SJSA1 (cell line): ENCODE data around the gene LSM6. TPM values are rescaled to one million over a fixed set of nuclear protein-coding genes. Genes with fewer than 3 reads are reported as not detected.
A peak's percentile ranks its signal among the peaks of the same experiment; 100 is the strongest.

Source experiments
- DNase-seq, 2 experiments: peaks; one replicate each; pipeline ENCODE4 v3.0.0-alpha.2; 2015 to 2020; ENCODE audit warnings: low spot score in 2 of 2, low read depth in 1 of 2
- H3K27ac ChIP-seq: fragments of 250-450 bp; sonication (Bioruptor Pico); 2 replicates; pipeline ENCODE4 v1.5.1; 2020; ENCODE audit warnings: mild to moderate bottlenecking, moderate library complexity
- H3K27me3 ChIP-seq: fragments of 250-450 bp; sonication (Bioruptor Pico); replicated peaks from 2 replicates; pipeline ENCODE4 v1.5.1; 2020; ENCODE audit warnings: mild to moderate bottlenecking, moderate library complexity
- H3K36me3 ChIP-seq: fragments of 250-450 bp; sonication (Bioruptor Pico); 2 replicates; pipeline ENCODE4 v1.5.1; 2020; ENCODE audit warnings: mild to moderate bottlenecking
- H3K4me1 ChIP-seq: fragments of 250-450 bp; sonication (Bioruptor Pico); replicated peaks from 2 replicates; pipeline ENCODE4 v1.6.1; 2021; ENCODE audit warnings: mild to moderate bottlenecking
- H3K4me3 ChIP-seq: fragments of 250-450 bp; sonication (Bioruptor Pico); 2 replicates; pipeline ENCODE4 v1.5.1; 2020; ENCODE audit warnings: mild to moderate bottlenecking
- H3K9me3 ChIP-seq: fragments of 250-450 bp; sonication (Bioruptor Pico); replicated peaks from 2 replicates; pipeline ENCODE4 v1.5.1; 2020; ENCODE audit warnings: mild to moderate bottlenecking
- total RNA-seq: library from RNA; depleted of rRNA; stranded (reverse); fragments of >200 nt; shearing (Covaris generic); gene quantifications from 2 replicates; pipeline ENCODE4 v1.2.3, GENCODE V29; 2014

The LSM6 gene
- total RNA-seq, 1 experiment from 2014 or later: 111 TPM

DNA sequence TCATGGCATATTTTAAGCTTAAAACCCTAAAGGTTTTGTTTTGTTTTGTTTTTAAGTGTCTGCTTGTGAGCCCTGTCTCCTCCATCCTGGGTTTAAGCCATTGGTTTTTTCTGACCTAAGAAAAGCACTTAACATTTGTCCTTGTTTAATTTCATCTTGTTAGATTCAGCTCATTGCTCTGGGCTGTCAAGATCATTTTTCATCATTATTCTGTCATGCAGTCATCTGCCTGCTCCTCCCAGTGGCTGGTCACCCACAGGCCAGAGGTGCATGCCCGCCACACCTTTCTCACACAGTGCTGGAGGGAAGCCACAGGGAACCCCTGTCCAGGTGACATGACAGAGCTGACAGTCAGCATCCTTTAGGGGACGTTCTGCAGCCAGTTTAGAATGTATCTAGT is 27.1 kb downstream of the LSM6 start:
- Histone ChIP-seq H3K4me1 (no peaks in the 10 kb centered on the region), H3K27me3 (no peaks in the 10 kb centered on the region), H3K4me3 (no peak overlapping the region), H3K36me3 (no peaks in the 10 kb centered on the region), H3K27ac (no peak overlapping the region), H3K9me3 (no peaks in the 10 kb centered on the region)
- no peak for DNase-seq

DNA sequence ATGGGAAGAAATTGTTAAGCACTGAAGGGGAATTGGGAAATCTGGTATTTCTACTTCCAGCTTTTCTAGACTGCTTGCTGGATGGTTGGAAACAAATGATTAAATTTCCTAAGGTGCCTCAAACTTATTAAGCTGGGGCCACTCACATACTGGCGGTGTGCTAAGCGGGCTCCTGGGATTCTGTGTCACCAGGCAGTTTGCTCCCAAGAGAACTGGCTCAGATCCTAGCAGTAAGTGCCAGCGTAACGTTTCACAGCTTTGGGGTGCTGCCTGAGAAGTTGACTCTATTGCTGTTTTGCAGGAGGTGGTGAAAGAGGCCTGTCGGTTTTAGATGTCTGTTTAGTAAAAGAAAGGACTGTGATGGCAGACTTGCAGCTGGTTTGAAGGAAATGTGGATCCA is 31.9 kb downstream of the LSM6 start:
- Histone ChIP-seq H3K4me1 (peaks cover 8% of the 10 kb centered on the region), H3K4me3 (no peak overlapping the region), H3K27ac (no peak overlapping the region), H3K9me3 (no peaks in the 10 kb centered on the region), H3K36me3 (no peaks in the 10 kb centered on the region), H3K27me3 (no peaks in the 10 kb centered on the region)
- no peak for DNase-seq

DNA sequence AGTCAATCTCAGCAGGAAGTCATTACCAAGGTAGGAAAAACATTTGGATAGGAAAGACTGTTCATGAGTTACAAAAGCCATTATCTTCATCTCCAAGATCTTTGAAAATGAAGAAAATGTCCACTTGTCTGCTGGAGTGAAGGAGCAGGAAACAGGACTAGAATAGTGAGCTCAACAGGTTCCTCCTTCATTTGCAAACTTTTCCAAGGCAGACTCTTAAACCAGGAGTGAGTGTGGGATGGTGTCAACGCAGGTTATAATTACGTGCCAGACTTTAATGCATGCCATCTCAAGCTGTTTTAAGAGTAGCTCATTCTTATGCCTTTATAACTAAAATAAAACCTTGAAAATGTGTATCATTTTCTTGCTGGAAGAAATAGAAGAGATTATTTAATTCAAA is 35.4 kb downstream of the LSM6 start:
- no peak for DNase-seq
- Histone ChIP-seq H3K27me3 (no peaks in the 10 kb centered on the region), H3K36me3 (no peaks in the 10 kb centered on the region), H3K9me3 (no peaks in the 10 kb centered on the region), H3K27ac (no peak overlapping the region), H3K4me1 (peaks cover 33% of the 10 kb centered on the region), H3K4me3 (no peak overlapping the region)

DNA sequence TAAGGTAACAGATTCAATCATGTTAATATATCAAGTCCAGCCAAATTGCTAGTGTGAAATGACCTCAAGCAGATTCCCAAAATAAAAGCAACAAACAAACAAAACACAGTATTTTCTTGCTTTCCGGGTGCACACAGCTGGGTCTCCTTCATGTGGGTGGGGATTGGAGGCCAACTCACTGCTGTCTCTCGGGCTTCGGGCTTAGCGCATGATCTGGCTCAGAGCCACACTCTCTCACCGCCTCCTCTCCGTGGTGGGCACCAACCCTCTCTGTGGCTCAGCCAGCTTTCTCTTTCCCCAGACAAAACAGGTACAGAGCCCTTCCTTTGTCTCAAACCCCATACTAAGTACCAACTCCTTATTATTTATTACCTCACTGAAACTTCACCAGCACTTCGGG is 35.9 kb downstream of the LSM6 start:
- no peak overlapping the region for H3K4me3 ChIP-seq
- DNase-seq: no peak
- no peaks in the 10 kb centered on the region for H3K27me3 ChIP-seq
- H3K27ac ChIP-seq: no peak overlapping the region
- H3K9me3 ChIP-seq: no peaks in the 10 kb centered on the region
- peaks cover 33% of the 10 kb centered on the region for H3K4me1 ChIP-seq
- H3K36me3 ChIP-seq: no peaks in the 10 kb centered on the region

DNA sequence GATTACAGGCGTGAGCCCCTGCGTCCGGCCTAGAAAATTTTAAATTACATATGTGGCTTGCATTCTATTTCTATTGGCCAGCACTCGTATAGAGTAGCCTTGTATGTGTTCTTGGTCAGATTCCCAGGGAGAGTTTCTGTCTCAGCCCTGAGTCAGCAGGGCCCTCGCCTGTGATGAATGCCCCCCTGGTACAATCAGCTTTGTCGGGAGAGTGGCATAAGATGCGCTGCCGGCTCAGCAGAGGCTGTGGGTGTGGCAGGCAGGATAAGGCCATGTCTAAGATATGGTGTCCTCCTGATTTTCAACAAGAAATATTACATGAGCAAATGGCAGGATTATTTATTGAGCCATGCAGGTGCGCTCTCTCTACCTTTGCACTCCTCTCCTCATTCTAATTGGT is 37.3 kb downstream of the LSM6 start:
- Histone ChIP-seq H3K27ac (peak overlapping the region; percentile 67), H3K4me3 (no peak overlapping the region), H3K9me3 (no peaks in the 10 kb centered on the region), H3K27me3 (no peaks in the 10 kb centered on the region), H3K36me3 (no peaks in the 10 kb centered on the region), H3K4me1 (peaks cover 33% of the 10 kb centered on the region)
- peak; percentile 60 to 76 for DNase-seq

DNA sequence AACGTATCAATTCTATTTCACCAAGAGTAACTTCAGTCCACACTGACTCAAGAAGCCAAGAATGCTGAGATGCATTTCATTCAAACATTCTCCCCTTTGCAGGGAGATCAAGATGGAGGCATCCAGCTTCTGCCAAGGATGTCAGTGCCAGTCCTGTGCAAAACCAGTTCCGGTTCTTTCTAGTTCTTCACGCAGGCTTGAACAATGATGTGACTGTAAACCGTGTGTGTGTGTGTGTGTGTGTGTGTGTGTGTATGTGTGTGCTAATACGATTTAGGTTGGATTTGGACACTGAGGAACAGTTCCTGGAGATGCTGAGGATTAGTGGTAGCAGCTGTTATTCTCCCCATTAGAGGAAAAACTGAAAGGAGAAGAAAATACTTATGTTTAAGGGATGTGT is 38.7 kb downstream of the LSM6 start, which contains the start of gene REELD1:
TSS of gene REELD1 (plus strand) at position 301 of the 400 bp plus-strand sequence. CDS start 2,415 bp downstream, outside the sequence.
- peak within 1 kb of the TSS; percentile 67 for H3K27ac ChIP-seq
- no peak within 1 kb of the TSS for H3K4me3 ChIP-seq
- H3K4me1 ChIP-seq: peaks cover 33% of the 10 kb centered on the region
- H3K27me3 ChIP-seq: no peaks in the 10 kb centered on the region
- no peaks in the 10 kb centered on the region for H3K9me3 ChIP-seq
- no peaks in the 10 kb centered on the region for H3K36me3 ChIP-seq
- no peak for DNase-seq

DNA sequence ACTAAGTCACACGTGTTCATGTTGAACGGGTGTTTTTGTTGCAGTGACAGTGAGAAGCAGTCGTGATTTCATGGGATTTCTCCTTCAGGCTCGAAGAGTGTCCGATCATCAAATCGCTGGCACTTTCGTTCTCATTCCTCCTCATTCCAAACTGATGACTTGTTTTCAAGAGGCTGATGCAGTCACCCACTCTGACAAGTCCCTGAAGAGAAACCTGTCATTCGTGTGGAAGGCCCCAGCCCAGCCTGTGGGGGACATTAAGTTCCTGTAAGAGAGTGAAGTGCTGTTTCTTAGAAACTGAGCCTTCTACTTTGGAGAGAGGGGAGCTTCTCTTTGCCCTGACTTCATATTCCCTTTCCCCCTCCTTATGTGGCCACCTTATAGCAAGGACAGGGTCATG is 46.8 kb downstream of the LSM6 start:
- peaks cover 33% of the 10 kb centered on the region for H3K4me1 ChIP-seq
- peak; percentile 84 to 85 for DNase-seq
- H3K27me3 ChIP-seq: no peaks in the 10 kb centered on the region
- H3K36me3 ChIP-seq: no peaks in the 10 kb centered on the region
- no peaks in the 10 kb centered on the region for H3K9me3 ChIP-seq
- peak overlapping the region; percentile 20 for H3K4me3 ChIP-seq
- peak overlapping the region; percentile 90 for H3K27ac ChIP-seq

DNA sequence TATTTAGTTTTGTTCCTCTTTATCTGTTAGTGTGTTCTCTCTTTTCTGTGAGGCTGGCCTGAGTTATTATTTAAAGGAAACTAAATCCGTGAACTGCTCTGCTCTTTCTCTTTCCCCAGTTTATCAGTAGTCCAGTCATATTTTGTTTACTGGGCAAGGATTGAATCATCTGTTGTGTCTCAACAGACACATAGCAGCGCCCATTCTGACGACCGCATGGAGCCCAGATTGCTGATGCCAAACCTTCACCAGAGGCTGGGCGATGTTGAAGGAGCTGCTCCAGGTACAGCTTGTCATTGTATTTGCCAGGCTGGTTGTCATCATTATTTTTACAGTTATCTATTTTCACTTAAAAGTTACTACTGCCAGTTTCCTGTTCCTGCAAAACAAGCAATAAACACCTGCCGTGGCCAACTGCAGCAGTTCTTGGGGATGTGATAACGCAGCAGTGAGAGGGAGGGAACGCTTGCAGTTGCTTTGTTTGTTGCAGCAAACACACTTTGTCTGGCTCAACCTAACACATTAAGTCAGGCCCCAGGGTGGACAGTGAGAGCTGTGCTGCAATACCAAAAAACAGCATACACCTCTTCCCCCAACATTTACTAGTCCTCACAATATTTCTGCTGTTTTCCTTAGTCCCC is 48.9 kb downstream of the LSM6 start:
- no peaks in the 10 kb centered on the region for H3K27me3 ChIP-seq
- DNase-seq: peak in 1 of 2 experiments; percentile 51

DNA sequence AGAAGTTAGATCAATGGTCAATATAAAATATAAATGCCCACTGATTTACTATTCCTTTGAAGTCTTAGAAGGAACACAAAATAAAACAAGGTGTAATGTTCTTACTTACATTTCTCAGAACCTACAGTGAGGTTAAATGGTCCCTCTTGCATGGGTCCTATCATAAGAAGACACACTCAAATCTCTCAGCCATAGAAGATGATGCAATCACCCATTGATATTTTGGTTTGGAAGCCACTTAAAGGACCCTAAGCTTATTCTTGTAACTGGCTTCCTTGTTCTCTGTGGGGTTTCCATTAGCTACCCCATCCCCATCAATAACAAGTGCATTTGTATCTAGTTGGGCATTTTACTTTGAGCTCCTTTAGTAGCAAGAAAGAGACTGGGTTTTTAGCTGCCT is 53.9 kb downstream of the LSM6 start:
- Histone ChIP-seq H3K27me3 (no peaks in the 10 kb centered on the region), H3K36me3 (no peaks in the 10 kb centered on the region), H3K4me3 (no peak overlapping the region), H3K4me1 (peaks cover 11% of the 10 kb centered on the region), H3K27ac (no peak overlapping the region), H3K9me3 (peaks cover 3% of the 10 kb centered on the region; the same call in 1 of the 2 replicates)
- no peak for DNase-seq

More for the DNA sequence above, 48.9 kb downstream of the LSM6 start:
- no peaks in the 10 kb centered on the region for H3K36me3 ChIP-seq
- peak overlapping the region; percentile 15 for H3K27ac ChIP-seq
- peaks cover 33% of the 10 kb centered on the region for H3K4me1 ChIP-seq
- H3K4me3 ChIP-seq: no peak overlapping the region
- H3K9me3 ChIP-seq: no peaks in the 10 kb centered on the region

DNA sequence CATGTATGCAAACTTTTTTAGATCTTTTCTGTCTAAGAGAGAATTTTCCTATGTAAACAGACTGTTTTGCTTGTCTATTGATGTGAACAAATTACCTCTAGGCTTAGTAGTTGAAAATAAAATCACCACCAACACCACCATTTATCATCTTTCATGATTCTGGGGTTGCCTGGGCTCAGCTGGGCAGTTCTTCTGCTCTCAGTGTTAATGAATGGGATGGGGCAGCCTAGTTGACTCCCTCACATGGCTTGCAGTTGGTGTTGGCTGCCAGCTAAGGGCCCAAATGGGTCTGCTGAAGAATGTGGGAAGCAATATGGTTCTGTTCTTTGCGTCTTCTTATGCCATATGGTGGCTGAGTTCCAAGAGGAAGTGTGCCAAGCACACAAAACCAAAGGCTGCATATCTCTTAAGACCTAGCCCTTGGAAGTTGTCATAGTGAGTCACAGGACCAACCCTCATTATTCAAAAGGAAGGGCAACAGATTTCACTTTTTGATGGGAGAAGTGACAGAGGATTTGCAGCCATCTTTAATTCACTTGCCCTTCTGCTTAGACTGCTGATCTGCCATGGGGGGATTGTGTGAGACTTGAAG is 56.7 kb downstream of the LSM6 start:
- no peak for DNase-seq

DNA sequence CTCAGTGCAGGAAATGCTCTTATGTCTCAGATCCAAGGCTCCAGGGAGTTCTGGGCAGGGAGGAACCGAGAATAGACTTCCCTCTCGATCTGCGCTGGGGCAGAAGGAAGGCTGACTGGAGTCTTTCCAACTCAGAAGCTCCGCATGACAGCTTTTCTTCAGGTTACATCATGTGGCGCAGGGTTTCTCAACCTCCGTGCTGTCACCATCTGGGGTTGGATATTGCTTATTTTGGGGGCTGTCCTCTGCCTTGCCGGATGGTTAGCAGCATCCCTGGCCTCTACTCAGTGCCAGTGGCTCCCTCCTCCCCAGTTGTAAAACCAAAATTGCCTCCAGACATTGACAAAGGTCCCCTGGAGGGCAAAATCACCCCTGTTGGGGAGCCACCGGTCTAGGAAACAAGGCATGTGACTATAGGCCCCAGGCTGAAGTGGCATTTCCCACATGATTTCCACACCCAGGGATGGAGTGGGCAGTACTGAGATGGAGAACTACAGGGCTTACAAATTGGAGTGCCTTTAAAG is 60.2 kb downstream of the LSM6 start:
- DNase-seq: no peak
- Histone ChIP-seq H3K36me3 (no peaks in the 10 kb centered on the region), H3K9me3 (peaks cover 3% of the 10 kb centered on the region; the same call in 1 of the 2 replicates), H3K4me1 (peaks cover 16% of the 10 kb centered on the region), H3K27me3 (no peaks in the 10 kb centered on the region), H3K27ac (no peak overlapping the region), H3K4me3 (no peak overlapping the region)

More for the DNA sequence above, 56.7 kb downstream of the LSM6 start:
- H3K27me3 ChIP-seq: no peaks in the 10 kb centered on the region
- H3K4me1 ChIP-seq: peaks cover 11% of the 10 kb centered on the region
- no peak overlapping the region for H3K4me3 ChIP-seq
- H3K36me3 ChIP-seq: no peaks in the 10 kb centered on the region
- peaks cover 3% of the 10 kb centered on the region; the same call in 1 of the 2 replicates for H3K9me3 ChIP-seq
- H3K27ac ChIP-seq: no peak overlapping the region

DNA sequence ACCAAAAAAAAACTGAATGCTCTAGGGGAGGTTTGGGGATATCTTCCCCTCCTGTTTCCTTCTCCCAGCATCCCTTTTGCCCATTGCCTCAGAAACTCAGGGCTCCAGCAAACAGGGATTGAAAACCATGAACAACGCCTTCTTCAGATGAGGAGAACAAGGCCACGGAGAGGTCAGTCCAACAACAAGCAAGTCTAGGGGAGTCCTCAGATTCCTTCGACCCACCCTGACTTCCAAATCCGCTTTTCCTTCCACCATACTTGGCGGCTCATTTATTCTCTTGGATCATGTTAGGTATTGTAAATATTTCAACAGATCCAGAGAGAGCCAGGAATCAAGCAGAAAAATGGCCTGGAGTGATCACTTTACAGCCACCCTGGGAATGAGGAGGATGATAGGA is 60.7 kb downstream of the LSM6 start:
- Histone ChIP-seq H3K4me1 (peaks cover 21% of the 10 kb centered on the region), H3K4me3 (no peak overlapping the region), H3K36me3 (no peaks in the 10 kb centered on the region), H3K9me3 (peaks cover 3% of the 10 kb centered on the region; the same call in 1 of the 2 replicates), H3K27ac (no peak overlapping the region), H3K27me3 (no peaks in the 10 kb centered on the region)
- no peak for DNase-seq

DNA sequence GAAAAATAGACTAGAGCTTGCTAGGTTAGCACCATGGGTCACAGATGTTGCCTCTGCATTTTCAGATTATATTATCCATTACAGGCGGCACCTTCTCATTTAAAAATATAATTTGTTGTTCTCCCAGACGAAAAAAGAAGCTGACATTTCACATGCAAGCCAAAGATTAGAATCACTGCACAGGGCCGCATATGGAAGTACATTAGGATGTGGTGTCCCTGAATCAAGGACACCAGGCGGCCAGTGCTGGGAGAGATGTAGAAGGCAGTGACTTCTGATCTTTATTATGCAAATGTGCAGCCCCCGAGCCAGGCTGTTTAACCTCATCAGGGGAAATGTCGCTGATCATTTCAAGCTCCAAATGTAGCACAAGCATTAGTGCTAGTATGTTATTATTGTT is 61.6 kb downstream of the LSM6 start:
- Histone ChIP-seq H3K4me1 (peaks cover 26% of the 10 kb centered on the region), H3K4me3 (no peak overlapping the region)

DNA sequence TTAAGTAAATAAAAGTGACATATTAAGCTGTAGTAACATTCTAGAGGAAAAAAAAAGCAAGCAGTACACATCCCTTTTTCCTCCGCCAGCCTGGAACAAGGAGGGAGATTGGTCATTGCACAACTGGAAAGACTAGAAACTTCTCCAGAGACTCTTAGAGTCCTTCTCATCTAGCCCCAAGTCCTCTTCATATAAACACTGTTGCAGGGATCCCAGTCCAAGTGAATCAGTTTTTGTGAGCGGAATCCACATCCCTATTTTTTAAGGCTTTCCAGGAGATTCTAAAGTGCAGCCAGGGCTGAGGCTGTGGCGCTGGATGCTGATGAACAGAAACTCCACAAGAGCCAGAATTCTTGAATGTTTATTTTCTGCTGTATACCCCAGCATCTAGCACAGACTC is 62.6 kb downstream of the LSM6 start:
- no peak for DNase-seq
- Histone ChIP-seq H3K27me3 (no peaks in the 10 kb centered on the region), H3K36me3 (no peaks in the 10 kb centered on the region), H3K27ac (no peak overlapping the region), H3K4me1 (peaks cover 35% of the 10 kb centered on the region), H3K4me3 (no peak overlapping the region), H3K9me3 (no peaks in the 10 kb centered on the region)

More for the DNA sequence above, 61.6 kb downstream of the LSM6 start:
- Histone ChIP-seq H3K27me3 (no peaks in the 10 kb centered on the region), H3K9me3 (peaks cover 3% of the 10 kb centered on the region; the same call in 1 of the 2 replicates), H3K27ac (no peak overlapping the region), H3K36me3 (no peaks in the 10 kb centered on the region)
- no peak for DNase-seq
